WTC11 (cell line): Measurements from ENCODE around the gene PCDHGA9. TPM values are rescaled to one million over a fixed set of nuclear protein-coding genes. Genes with fewer than 3 reads are reported as not detected.

Source experiments
- ATAC-seq: fragments of 200-7000 bp; cut with Tn5 transposase; 2 replicates; pipeline ENCODE4 v1.10.0; 2021; ENCODE audit warnings: mild to moderate bottlenecking, moderate library complexity
- CTCF ChIA-PET: fragments of 300-600 bp; sonication (Branson Sonifier 250); formaldehyde crosslinking; loops from one replicate; lab custom pipeline; 2021; ENCODE audit warnings: antibody characterized with exemption; lab: Charles Lee
- POLR2A ChIA-PET: fragments of 350-600 bp; sonication (Branson Sonifier 250); formaldehyde crosslinking; loops from one replicate; lab custom pipeline; 2021; ENCODE audit warnings: antibody characterized with exemption; lab: Charles Lee
- DNase-seq: peaks from one replicate; pipeline ENCODE4 v3.0.0; 2021; ENCODE audit warnings: low spot score
- H3K27ac Mint-ChIP-seq: 2 replicates; pipeline ENCODE4 v1.8.0; 2021; ENCODE audit warnings: mixed read lengths
- H3K27me3 Mint-ChIP-seq: 2 replicates; pipeline ENCODE4 v1.8.0; 2021; ENCODE audit warnings: low read depth, mild to moderate bottlenecking, moderate library complexity, mixed read lengths
- H3K36me3 Mint-ChIP-seq: 2 replicates; pipeline ENCODE4 v1.8.0; 2021; ENCODE audit warnings: mixed read lengths
- H3K4me1 Mint-ChIP-seq: 2 replicates; pipeline ENCODE4 v1.8.0; 2022; ENCODE audit warnings: mixed read lengths
- H3K4me3 Mint-ChIP-seq: 2 replicates; pipeline ENCODE4 v1.8.0; 2021; ENCODE audit warnings: mild to moderate bottlenecking, moderate library complexity, mixed read lengths
- H3K9me3 Mint-ChIP-seq: 2 replicates; pipeline ENCODE4 v1.8.0; 2021; ENCODE audit warnings: mixed read lengths
- CTCF ChIP-seq: fragments of 200-600 bp; IDR thresholded peaks from 2 replicates; pipeline ENCODE4 v1.8.0; 2022; ENCODE audit warnings: antibody characterized with exemption
- E2F1 ChIP-seq: sonication (generic); formaldehyde crosslinking; IDR thresholded peaks from 2 replicates; pipeline ENCODE4 v1.8.0; 2022; ENCODE audit warnings: mild to moderate bottlenecking, missing genetic modification reagents
- ERG ChIP-seq: fragments of 250-450 bp; sonication (Bioruptor Pico); IDR thresholded peaks from 2 replicates; pipeline ENCODE4 v1.8.0; 2021; ENCODE audit warnings: mild to moderate bottlenecking
- FOXP4 ChIP-seq: sonication (generic); formaldehyde crosslinking; IDR thresholded peaks from 2 replicates; pipeline ENCODE4 v1.8.0; 2022; ENCODE audit warnings: mild to moderate bottlenecking, missing genetic modification reagents
- IRF2 ChIP-seq: sonication (generic); formaldehyde crosslinking; IDR thresholded peaks from 2 replicates; pipeline ENCODE4 v1.8.0; 2022; ENCODE audit warnings: low read depth, missing genetic modification reagents, borderline replicate concordance
- MYBL2 ChIP-seq: sonication (generic); formaldehyde crosslinking; IDR thresholded peaks from 2 replicates; pipeline ENCODE4 v1.8.1; 2023; ENCODE audit warnings: mild to moderate bottlenecking, moderate library complexity, missing genetic modification reagents
- PRRX2 ChIP-seq: fragments of 250-450 bp; sonication (Bioruptor Pico); IDR thresholded peaks from 2 replicates; pipeline ENCODE4 v1.8.0; 2021; ENCODE audit warnings: mild to moderate bottlenecking
- TEAD4 ChIP-seq: sonication (generic); formaldehyde crosslinking; IDR thresholded peaks from 2 replicates; pipeline ENCODE4 v1.8.0; 2022; ENCODE audit warnings: mild to moderate bottlenecking, missing genetic modification reagents
- ZMAT4 ChIP-seq: fragments of 250-450 bp; sonication (Bioruptor Pico); IDR thresholded peaks from 2 replicates; pipeline ENCODE4 v1.9.0; 2021; ENCODE audit warnings: mild to moderate bottlenecking
- ZNF281 ChIP-seq: sonication (generic); formaldehyde crosslinking; IDR thresholded peaks from 2 replicates; pipeline ENCODE4 v1.8.0; 2023; ENCODE audit warnings: mild to moderate bottlenecking, missing genetic modification reagents
- ZNF532 ChIP-seq: fragments of 250-450 bp; sonication (Bioruptor Pico); IDR thresholded peaks from 2 replicates; pipeline ENCODE4 v1.9.0; 2021; ENCODE audit warnings: mild to moderate bottlenecking, borderline replicate concordance
- total RNA-seq: library from RNA; stranded (reverse); gene quantifications from 3 replicates; pipeline ENCODE4 v1.2.3, GENCODE V29; 2021

Gene PCDHGA9
- total RNA-seq, 1 experiment from 2014 or later: 2.9 TPM

- Mint-ChIP-seq H3K4me3 (no peak overlapping the region), H3K27me3 (peaks cover 9% of the 10 kb centered on the region), H3K4me1 (peaks cover 7% of the 10 kb centered on the region), H3K9me3 (peaks cover 56% of the 10 kb centered on the region), H3K27ac (no peak overlapping the region), H3K36me3 (peaks cover 59% of the 10 kb centered on the region)
- ChIA-PET CTCF (interaction anchor here (0.9 to 2.5 kb wide), 13 partner anchors 12 to 208 kb away, joined by 3 to 11 read pairs (median 5); partner anchors contain the start of genes PCDHB15, PCDHGA10, PCDHGA3 and PCDHGB4), POLR2A (no interaction called here)
- DNase-seq (no peak), ATAC-seq (no peak)
- TF ChIP-seq ZNF281 (no peak), CTCF (no peak)
Observed at GRCh38 chr5:141355641-141356040, 46.9 kb upstream of the PCDHGA9 start.

- Mint-ChIP-seq H3K4me3 (no peak overlapping the region), H3K9me3 (peaks cover 56% of the 10 kb centered on the region), H3K4me1 (peaks cover 8% of the 10 kb centered on the region), H3K27me3 (peaks cover 13% of the 10 kb centered on the region), H3K27ac (no peak overlapping the region), H3K36me3 (peaks cover 60% of the 10 kb centered on the region)
- ChIA-PET CTCF (interaction anchor here (0.9 to 1.7 kb wide), 7 partner anchors 32 to 208 kb away, joined by 3 to 11 read pairs (median 5); partner anchors contain the start of genes PCDHB15, PCDHGA10, PCDHGB4 and TAF7), POLR2A (no interaction called here)
- ATAC-seq: no peak
- TF ChIP-seq ZNF532 (no peak), E2F1 (CRISPR knock-in tag) (no peak), ZMAT4 (no peak), PRRX2 (CRISPR knock-in tag) (no peak), MYBL2 (CRISPR knock-in tag) (no peak), FOXP4 (CRISPR knock-in tag) (no peak)
- DNase-seq: no peak
Observed at GRCh38 chr5:141356133-141356532, 46.4 kb upstream of the PCDHGA9 start.

GRCh38 chr5:141356950-141357349 lies 45.6 kb upstream of the PCDHGA9 start:
- ChIA-PET POLR2A (no interaction called here), CTCF (interaction anchor here (1.0 to 1.3 kb wide), 2 partner anchors 201 to 235 kb away, joined by 3 read pairs; partner anchors contain the start of gene PCDHB4)
- ATAC-seq: no peak
- peaks cover 8% of the 10 kb centered on the region for H3K4me1 Mint-ChIP-seq
- H3K27ac Mint-ChIP-seq: no peak overlapping the region
- peaks cover 57% of the 10 kb centered on the region for H3K9me3 Mint-ChIP-seq
- no peak for DNase-seq
- peaks cover 62% of the 10 kb centered on the region for H3K36me3 Mint-ChIP-seq
- H3K27me3 Mint-ChIP-seq: peaks cover 19% of the 10 kb centered on the region
- H3K4me3 Mint-ChIP-seq: no peak overlapping the region
- TF ChIP-seq IRF2 (CRISPR knock-in tag) (no peak), ZNF532 (no peak), TEAD4 (CRISPR knock-in tag) (no peak), ERG (no peak)
